Activated CD8-positive, alpha-beta T cell treated with anti-CD3 and anti-CD28 coated beads for 36 hours (primary cell): Measurements from ENCODE around the gene PGC. TPM values are rescaled to one million over a fixed set of nuclear protein-coding genes. Genes with fewer than 3 reads are reported as not detected.
A peak's percentile ranks its signal among the peaks of the same experiment; 100 is the strongest.

Experiments used
- ATAC-seq: fragments of 200-7000 bp; cut with Tn5 transposase; one replicate; pipeline ENCODE4 v1.10.0; 2021; ENCODE audit warnings: mild to moderate bottlenecking, moderate library complexity
- CTCF ChIA-PET: fragments of 350-600 bp; sonication (Branson Sonifier 250); formaldehyde crosslinking; loops from one replicate; lab custom pipeline; 2021; ENCODE audit warnings: antibody characterized with exemption; lab: Charles Lee
- POLR2A ChIA-PET: fragments of 350-600 bp; sonication (Branson Sonifier 250); formaldehyde crosslinking; loops from one replicate; lab custom pipeline; 2021; ENCODE audit warnings: antibody characterized with exemption; lab: Charles Lee
- DNase-seq: peaks from one replicate; pipeline ENCODE4 v3.0.0-alpha.2; 2020
- H3K27ac Mint-ChIP-seq: one replicate; pipeline ENCODE4 v1.8.0; 2021; ENCODE audit warnings: mild to moderate bottlenecking, mixed read lengths
- H3K27me3 Mint-ChIP-seq: one replicate; pipeline ENCODE4 v1.8.0; 2021; ENCODE audit warnings: mixed read lengths
- H3K36me3 Mint-ChIP-seq: one replicate; pipeline ENCODE4 v1.8.0; 2021; ENCODE audit warnings: low read depth, mixed read lengths
- H3K4me1 Mint-ChIP-seq: one replicate; pipeline ENCODE4 v1.8.0; 2021; ENCODE audit warnings: low read depth, mixed read lengths
- H3K4me3 Mint-ChIP-seq: one replicate; pipeline ENCODE4 v1.8.0; 2021; ENCODE audit warnings: mild to moderate bottlenecking, moderate library complexity, mixed read lengths
- H3K9me3 Mint-ChIP-seq: one replicate; pipeline ENCODE4 v1.8.0; 2021; ENCODE audit warnings: mixed read lengths
- CTCF ChIP-seq: fragments of 200-600 bp; IDR thresholded peaks from one replicate; pipeline ENCODE4 v1.8.0; 2022; ENCODE audit warnings: antibody characterized with exemption, mild to moderate bottlenecking
- intact Hi-C: fragments of 100-400 bp; cut with micrococcal nuclease; formaldehyde crosslinking; loops from one replicate; pipeline ENCODE4 v1.10.0; 2022
- total RNA-seq, 2 experiments: library from RNA; stranded (reverse); gene quantifications; one replicate each; pipeline ENCODE4 v1.2.3, GENCODE V29; 2021

PGC gene
- total RNA-seq, 2 experiments from 2014 or later: not detected

GRCh38 chr6:41715795-41716515 is 31.2 kb downstream of the PGC start:
- Mint-ChIP-seq H3K36me3 (no peaks in the 10 kb centered on the region), H3K27me3 (no peaks in the 10 kb centered on the region), H3K9me3 (no peaks in the 10 kb centered on the region), H3K4me3 (no peak overlapping the region), H3K4me1 (peaks cover 29% of the 10 kb centered on the region), H3K27ac (peak overlapping the region; percentile 52)
- peak; percentile 80 for ATAC-seq
- TF ChIP-seq CTCF: no peak
- peak; percentile 46 for DNase-seq
- ChIA-PET CTCF (interaction anchor here (0.7 to 3.6 kb wide), 7 partner anchors 11 to 832 kb away, joined by 3 to 30 read pairs (median 4); no protein-coding TSS in a partner anchor), POLR2A (interaction anchor here (0.6 to 1.1 kb wide), 4 partner anchors 10 to 180 kb away, joined by 3 to 4 read pairs (median 3); no protein-coding TSS in a partner anchor)
- intact Hi-C loops: no loop called here

- Mint-ChIP-seq H3K36me3 (no peaks in the 10 kb centered on the region), H3K4me3 (no peak overlapping the region), H3K9me3 (no peaks in the 10 kb centered on the region), H3K4me1 (peaks cover 29% of the 10 kb centered on the region), H3K27ac (no peak overlapping the region), H3K27me3 (no peaks in the 10 kb centered on the region)
- POLR2A ChIA-PET: interaction anchor here (1.1 kb wide), 1 partner anchor 9 kb away, joined by 4 read pairs; no protein-coding TSS in a partner anchor
- ATAC-seq: no peak
- DNase-seq: no peak
- CTCF ChIA-PET: interaction anchor here (0.7 to 3.6 kb wide), 2 partner anchors 9 to 408 kb away, joined by 3 to 30 read pairs; no protein-coding TSS in a partner anchor
- no peak for TF ChIP-seq CTCF
- intact Hi-C loops: no loop called here
Observed at GRCh38 chr6:41714556-41715273, 32.5 kb downstream of the PGC start.

- H3K4me1 Mint-ChIP-seq: peaks cover 29% of the 10 kb centered on the region
- H3K27me3 Mint-ChIP-seq: no peaks in the 10 kb centered on the region
- DNase-seq (peak; percentile 70), ATAC-seq (peak; percentile 72)
- CTCF ChIA-PET: no interaction called here
- no peaks in the 10 kb centered on the region for H3K9me3 Mint-ChIP-seq
- H3K27ac Mint-ChIP-seq: peak overlapping the region; percentile 27
- TF ChIP-seq CTCF: no peak
- POLR2A ChIA-PET: interaction anchor here (0.8 kb wide), 1 partner anchor 34 kb away, joined by 3 read pairs; no protein-coding TSS in a partner anchor
- H3K4me3 Mint-ChIP-seq: no peak overlapping the region
- peaks cover 6% of the 10 kb centered on the region for H3K36me3 Mint-ChIP-seq
- intact Hi-C loops: no loop called here
Observed at GRCh38 chr6:41713650-41714291, 33.4 kb downstream of the PGC start.

DNA sequence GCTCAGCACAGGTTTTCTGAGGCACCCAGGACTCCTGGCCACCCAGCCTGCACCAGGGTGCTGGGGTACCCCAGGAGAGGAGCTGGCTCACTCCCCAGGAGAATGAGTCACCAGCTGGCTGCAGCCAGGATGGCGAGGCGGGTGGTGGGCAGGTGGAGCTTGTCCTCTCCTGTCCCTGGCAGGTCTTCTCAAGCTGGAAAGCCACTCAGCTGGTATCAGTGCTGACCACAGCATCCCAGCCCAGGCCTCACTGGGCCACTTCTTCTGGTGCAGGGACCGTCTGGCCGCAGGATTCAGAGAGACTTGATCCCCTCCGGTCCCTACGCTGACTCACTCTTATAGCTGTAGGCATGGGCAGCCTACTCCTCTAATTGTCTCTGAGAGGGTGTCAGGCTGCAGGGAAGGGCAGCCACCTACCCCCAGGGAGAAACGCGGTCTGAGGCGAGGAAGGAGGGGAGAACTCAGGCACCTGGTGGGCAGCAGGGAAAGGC is 34.0 kb downstream of the PGC start:
- Mint-ChIP-seq H3K4me1 (peaks cover 34% of the 10 kb centered on the region), H3K36me3 (peaks cover 9% of the 10 kb centered on the region), H3K27me3 (no peaks in the 10 kb centered on the region), H3K9me3 (no peaks in the 10 kb centered on the region), H3K4me3 (no peak overlapping the region), H3K27ac (peak overlapping the region; percentile 27)
- intact Hi-C loops: no loop called here
- ChIA-PET POLR2A (interaction anchor here (0.8 kb wide), 1 partner anchor 33 kb away, joined by 3 read pairs; no protein-coding TSS in a partner anchor), CTCF (no interaction called here)
- DNase-seq (no peak), ATAC-seq (no peak)
- no peak for TF ChIP-seq CTCF
